Neural cell (in vitro differentiated cells): ENCODE results near the gene TSHR. TPM values are rescaled to one million over a fixed set of nuclear protein-coding genes. Genes with fewer than 3 reads are reported as not detected.
A peak's percentile ranks its signal among the peaks of the same experiment; 100 is the strongest.

Experiments used
- H2AFZ ChIP-seq: fragments of 200-600, 300-800 bp; sonication (generic), shearing (Covaris generic); 2 replicates; pipeline ENCODE4 v1.6.0; 2014; ENCODE audit warnings: low read depth, mild to moderate bottlenecking, antibody characterized with exemption, low read length, moderate library complexity
- H3F3A ChIP-seq: fragments of 200-600 bp; shearing (Covaris generic); 2 replicates; pipeline ENCODE4 v1.6.1; 2016; ENCODE audit warnings: mild to moderate bottlenecking, moderate library complexity, mixed read lengths, antibody characterized with exemption, low read length; ENCODE audit not compliant: insufficient read depth, poor library complexity, severe bottlenecking
- H3K27ac ChIP-seq: fragments of 200-600, 300-800 bp; sonication (generic), shearing (Covaris generic); 2 replicates; pipeline ENCODE4 v1.5.1; 2014; ENCODE audit warnings: mild to moderate bottlenecking, low read length, moderate library complexity
- H3K27me3 ChIP-seq: fragments of 300-800, 200-600 bp; sonication (generic), shearing (Covaris generic); 2 replicates; pipeline ENCODE4 v1.6.0; 2014; ENCODE audit warnings: mild to moderate bottlenecking, low read depth, low read length, moderate library complexity; ENCODE audit not compliant: insufficient read depth
- H3K36me3 ChIP-seq: fragments of 300-800, 200-600 bp; sonication (generic), shearing (Covaris generic); 2 replicates; pipeline ENCODE4 v1.5.1; 2014; ENCODE audit warnings: mild to moderate bottlenecking, antibody characterized with exemption, low read length, moderate library complexity; ENCODE audit not compliant: insufficient read depth
- H3K4me2 ChIP-seq: fragments of 300-800, 200-600 bp; sonication (generic), shearing (Covaris generic); 2 replicates; pipeline ENCODE4 v1.6.0; 2014; ENCODE audit warnings: mild to moderate bottlenecking, low read length
- H3K4me3 ChIP-seq: fragments of 300-800, 200-600 bp; sonication (generic), shearing (Covaris generic); 2 replicates; pipeline ENCODE4 v1.5.1; 2014; ENCODE audit warnings: mild to moderate bottlenecking, low read length, moderate library complexity
- H3K79me2 ChIP-seq: fragments of 200-600 bp; shearing (Covaris generic); replicated peaks from 2 replicates; pipeline ENCODE4 v1.6.0; 2014; ENCODE audit warnings: mild to moderate bottlenecking, low read length, moderate library complexity; ENCODE audit not compliant: insufficient read depth
- H3K9ac ChIP-seq: fragments of 300-800, 200-600 bp; sonication (generic), shearing (Covaris generic); 2 replicates; pipeline ENCODE4 v1.6.1; 2016; ENCODE audit warnings: mild to moderate bottlenecking, low read length, mixed read lengths
- H3K9me2 ChIP-seq: fragments of 200-600 bp; shearing (Covaris generic); 2 replicates; pipeline ENCODE4 v1.6.1; 2016; ENCODE audit warnings: mild to moderate bottlenecking, low read length, mixed read lengths; ENCODE audit not compliant: insufficient read depth
- H3K9me3 ChIP-seq: fragments of 200-600, 300-800 bp; sonication (generic), shearing (Covaris generic); 2 replicates; pipeline ENCODE4 v1.6.1; 2016; ENCODE audit warnings: mild to moderate bottlenecking, mixed run types, low read length, moderate library complexity, mixed read lengths
- H4K20me1 ChIP-seq: fragments of 200-600 bp; shearing (Covaris generic); 2 replicates; pipeline ENCODE4 v1.6.1; 2016; ENCODE audit warnings: mild to moderate bottlenecking, mixed run types; ENCODE audit not compliant: insufficient read depth
- CTCF ChIP-seq: fragments of 450-650 bp; IDR thresholded peaks from 2 replicates; pipeline ENCODE4 v1.5.1; 2014; ENCODE audit warnings: antibody characterized with exemption, mild to moderate bottlenecking, moderate library complexity; ENCODE audit not compliant: poor library complexity, severe bottlenecking
- EP300 ChIP-seq: fragments of 450-650 bp; conservative IDR thresholded peaks from 2 replicates; pipeline ENCODE4 v1.6.1; 2014; ENCODE audit warnings: antibody characterized with exemption, mild to moderate bottlenecking, moderate library complexity; ENCODE audit not compliant: poor library complexity, severe bottlenecking
- EZH2 ChIP-seq: fragments of 200-600, 300-800 bp; shearing (Covaris generic), sonication (generic); IDR thresholded peaks from 2 replicates; pipeline ENCODE4 v1.6.1; 2014; ENCODE audit warnings: antibody characterized with exemption, low read length, borderline replicate concordance, mild to moderate bottlenecking; ENCODE audit not compliant: insufficient read depth, poor library complexity, severe bottlenecking
- MXI1 ChIP-seq: fragments of 450-650 bp; conservative IDR thresholded peaks from 2 replicates; pipeline ENCODE4 v1.6.1; 2014; ENCODE audit warnings: antibody characterized with exemption, mild to moderate bottlenecking; ENCODE audit not compliant: poor library complexity, severe bottlenecking
- POLR2AphosphoS5 ChIP-seq: IDR thresholded peaks from 2 replicates; pipeline ENCODE4 v1.6.1; 2012
- RAD21 ChIP-seq: fragments of 450-650 bp; conservative IDR thresholded peaks from 2 replicates; pipeline ENCODE4 v1.6.1; 2014; ENCODE audit warnings: antibody characterized with exemption, mild to moderate bottlenecking, moderate library complexity
- SMC3 ChIP-seq: fragments of 450-650 bp; conservative IDR thresholded peaks from 2 replicates; pipeline ENCODE4 v1.6.1; 2014; ENCODE audit warnings: antibody characterized with exemption, mild to moderate bottlenecking, moderate library complexity; ENCODE audit not compliant: poor library complexity
- TAF1 ChIP-seq: IDR thresholded peaks from 2 replicates; pipeline ENCODE4 v1.6.1; 2012; ENCODE audit warnings: low read depth
- polyA plus RNA-seq: library from polyadenylated mRNA; depleted of rRNA; stranded (reverse); fragments of >200 nt; gene quantifications from 2 replicates; pipeline ENCODE4 v1.2.3, GENCODE V29; 2014
- TF ChIP-seq, protein P1 (sequence below): IDR thresholded peaks from 2 replicates; pipeline ENCODE4 v1.6.1; 2012; ENCODE audit warnings: borderline replicate concordance

TSHR gene
- polyA plus RNA-seq, 1 donor from 2014 or later: not detected

GRCh38 chr14:81138429-81138828 lies 183.0 kb downstream of the TSHR start:
- no peak overlapping the region for H3K4me2 ChIP-seq
- peak overlapping the region; percentile 64 for H3K27ac ChIP-seq
- H3K9ac ChIP-seq: no peak overlapping the region
- TF ChIP-seq CTCF: no peak
- no peak for TF ChIP-seq EP300
- TF ChIP-seq, protein P1, sequence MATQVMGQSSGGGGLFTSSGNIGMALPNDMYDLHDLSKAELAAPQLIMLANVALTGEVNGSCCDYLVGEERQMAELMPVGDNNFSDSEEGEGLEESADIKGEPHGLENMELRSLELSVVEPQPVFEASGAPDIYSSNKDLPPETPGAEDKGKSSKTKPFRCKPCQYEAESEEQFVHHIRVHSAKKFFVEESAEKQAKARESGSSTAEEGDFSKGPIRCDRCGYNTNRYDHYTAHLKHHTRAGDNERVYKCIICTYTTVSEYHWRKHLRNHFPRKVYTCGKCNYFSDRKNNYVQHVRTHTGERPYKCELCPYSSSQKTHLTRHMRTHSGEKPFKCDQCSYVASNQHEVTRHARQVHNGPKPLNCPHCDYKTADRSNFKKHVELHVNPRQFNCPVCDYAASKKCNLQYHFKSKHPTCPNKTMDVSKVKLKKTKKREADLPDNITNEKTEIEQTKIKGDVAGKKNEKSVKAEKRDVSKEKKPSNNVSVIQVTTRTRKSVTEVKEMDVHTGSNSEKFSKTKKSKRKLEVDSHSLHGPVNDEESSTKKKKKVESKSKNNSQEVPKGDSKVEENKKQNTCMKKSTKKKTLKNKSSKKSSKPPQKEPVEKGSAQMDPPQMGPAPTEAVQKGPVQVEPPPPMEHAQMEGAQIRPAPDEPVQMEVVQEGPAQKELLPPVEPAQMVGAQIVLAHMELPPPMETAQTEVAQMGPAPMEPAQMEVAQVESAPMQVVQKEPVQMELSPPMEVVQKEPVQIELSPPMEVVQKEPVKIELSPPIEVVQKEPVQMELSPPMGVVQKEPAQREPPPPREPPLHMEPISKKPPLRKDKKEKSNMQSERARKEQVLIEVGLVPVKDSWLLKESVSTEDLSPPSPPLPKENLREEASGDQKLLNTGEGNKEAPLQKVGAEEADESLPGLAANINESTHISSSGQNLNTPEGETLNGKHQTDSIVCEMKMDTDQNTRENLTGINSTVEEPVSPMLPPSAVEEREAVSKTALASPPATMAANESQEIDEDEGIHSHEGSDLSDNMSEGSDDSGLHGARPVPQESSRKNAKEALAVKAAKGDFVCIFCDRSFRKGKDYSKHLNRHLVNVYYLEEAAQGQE: no peak
- TF ChIP-seq EZH2: no peak
- no peak for TF ChIP-seq RAD21
- no peak for TF ChIP-seq MXI1
- no peak for TF ChIP-seq SMC3
- no peak for TF ChIP-seq POLR2AphosphoS5
- no peak for TF ChIP-seq TAF1
- no peaks in the 10 kb centered on the region for H3F3A ChIP-seq
- no peak overlapping the region for H3K4me3 ChIP-seq
- H2AFZ ChIP-seq: no peak overlapping the region
- no peaks in the 10 kb centered on the region for H3K36me3 ChIP-seq
- no peaks in the 10 kb centered on the region for H3K79me2 ChIP-seq
- no peaks in the 10 kb centered on the region for H3K9me2 ChIP-seq
- H3K9me3 ChIP-seq: no peaks in the 10 kb centered on the region
- H4K20me1 ChIP-seq: no peaks in the 10 kb centered on the region
- H3K27me3 ChIP-seq: no peaks in the 10 kb centered on the region

DNA sequence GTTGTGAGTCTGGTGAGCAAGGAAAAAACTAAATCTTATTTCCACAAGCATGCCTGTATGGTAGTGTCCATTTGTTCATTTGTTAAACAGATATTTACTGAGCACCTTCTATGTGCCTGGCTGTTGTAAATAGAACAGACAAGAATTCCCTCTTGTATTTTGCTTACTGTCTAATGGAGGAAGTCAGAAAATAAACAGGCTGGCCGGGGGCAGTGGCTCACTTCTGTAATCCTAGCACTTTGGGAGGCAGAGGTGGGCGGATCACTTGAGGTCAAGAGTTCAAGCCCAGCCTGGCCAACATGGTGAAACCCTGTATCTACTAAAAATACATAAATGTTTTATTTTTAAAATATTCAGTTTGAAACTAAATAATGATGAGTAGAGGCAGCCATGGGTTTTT lies 186.0 kb downstream of the TSHR start:
- no peaks in the 10 kb centered on the region for H3K9me2 ChIP-seq
- no peak overlapping the region for H3K9ac ChIP-seq
- H3F3A ChIP-seq: no peaks in the 10 kb centered on the region
- no peaks in the 10 kb centered on the region for H3K36me3 ChIP-seq
- H3K79me2 ChIP-seq: no peaks in the 10 kb centered on the region
- H3K27me3 ChIP-seq: no peaks in the 10 kb centered on the region
- H3K4me3 ChIP-seq: no peak overlapping the region
- H3K4me2 ChIP-seq: no peak overlapping the region
- no peak for TF ChIP-seq EZH2
- no peak for TF ChIP-seq EP300
- TF ChIP-seq, protein P1: no peak
- no peak for TF ChIP-seq POLR2AphosphoS5
- TF ChIP-seq MXI1: no peak
- no peak for TF ChIP-seq TAF1
- no peak for TF ChIP-seq RAD21
- TF ChIP-seq SMC3: no peak
- no peak for TF ChIP-seq CTCF
- H2AFZ ChIP-seq: no peak overlapping the region
- H3K27ac ChIP-seq: no peak overlapping the region
- no peaks in the 10 kb centered on the region for H3K9me3 ChIP-seq
- no peaks in the 10 kb centered on the region for H4K20me1 ChIP-seq
